Stimulated activated CD4-positive, alpha-beta T cell treated with anti-CD3 and anti-CD28 coated beads, Interleukin-4, amount 100 ng/mL, for 4 hours (primary cell): ENCODE data around the gene SERPINA4.

Source experiments
- DNase-seq, 2 experiments: peaks; one replicate each; pipeline ENCODE4 v3.0.0-alpha.2; 2020

SERPINA4 gene

GRCh38 chr14:94617988-94618822 is 57.0 kb downstream of the SERPINA4 start:
- no peak for DNase-seq

DNA sequence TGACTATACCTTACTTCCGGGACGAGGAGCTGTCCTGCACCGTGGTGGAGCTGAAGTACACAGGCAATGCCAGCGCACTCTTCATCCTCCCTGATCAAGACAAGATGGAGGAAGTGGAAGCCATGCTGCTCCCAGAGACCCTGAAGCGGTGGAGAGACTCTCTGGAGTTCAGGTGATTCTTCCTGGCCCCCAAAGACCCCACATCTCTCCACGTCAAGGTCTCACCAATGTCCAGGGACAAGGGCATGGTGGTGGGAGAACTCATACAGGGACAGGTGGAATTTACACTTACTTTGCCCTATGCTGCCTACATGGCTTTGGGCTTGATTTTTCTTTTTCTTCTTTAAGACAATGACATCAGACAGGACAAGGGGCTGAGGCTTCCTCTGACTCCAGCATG is 58.1 kb downstream of the SERPINA4 start:
- DNase-seq, result no peak
